Left ventricle myocardium inferior (tissue), 1 donor: Measurements from ENCODE around the gene SNX9. TPM values are rescaled to one million over a fixed set of nuclear protein-coding genes. Genes with fewer than 3 reads are reported as not detected.

Experiments
- DNase-seq: peaks from one replicate; pipeline ENCODE4 v3.0.0-alpha.2; 2020
- H3K27ac ChIP-seq: fragments of 200-600 bp; replicated peaks from 2 replicates; pipeline ENCODE4 v1.8.0; 2021
- H3K27me3 ChIP-seq: fragments of 200-600 bp; 2 replicates; pipeline ENCODE4 v1.8.0; 2021; ENCODE audit warnings: low read depth
- H3K36me3 ChIP-seq: fragments of 200-600 bp; 2 replicates; pipeline ENCODE4 v1.8.0; 2021
- H3K4me1 ChIP-seq: fragments of 200-600 bp; 2 replicates; pipeline ENCODE4 v1.8.0; 2021
- H3K4me3 ChIP-seq: fragments of 200-600 bp; 2 replicates; pipeline ENCODE4 v1.8.0; 2021; ENCODE audit warnings: mild to moderate bottlenecking, moderate library complexity
- H3K9me3 ChIP-seq: fragments of 200-600 bp; replicated peaks from 2 replicates; pipeline ENCODE4 v1.8.0; 2021
- intact Hi-C: fragments of 100-400 bp; cut with micrococcal nuclease; formaldehyde crosslinking; loops from one replicate; pipeline ENCODE4 v1.11.0; 2022
- total RNA-seq: library from RNA; stranded (reverse); fragmentation: NEBNext Ultra II Directional; extraction: Animal tissue kit (Norgen Biotek cat#: 25700); gene quantifications from one replicate; pipeline ENCODE4 v1.2.1, GENCODE V29; 2021
- TF ChIP-seq, protein P1 (sequence below): fragments of 200-600 bp; IDR thresholded peaks from 2 replicates; pipeline ENCODE4 v1.8.0; 2021; ENCODE audit warnings: antibody characterized with exemption, mild to moderate bottlenecking, borderline replicate concordance
- donor health status: DM: no; HTN: yes; CAD: no; lungs with severe emphysema.

SNX9 gene
- total RNA-seq, 1 donor from 2014 or later = 31.9 TPM

DNA sequence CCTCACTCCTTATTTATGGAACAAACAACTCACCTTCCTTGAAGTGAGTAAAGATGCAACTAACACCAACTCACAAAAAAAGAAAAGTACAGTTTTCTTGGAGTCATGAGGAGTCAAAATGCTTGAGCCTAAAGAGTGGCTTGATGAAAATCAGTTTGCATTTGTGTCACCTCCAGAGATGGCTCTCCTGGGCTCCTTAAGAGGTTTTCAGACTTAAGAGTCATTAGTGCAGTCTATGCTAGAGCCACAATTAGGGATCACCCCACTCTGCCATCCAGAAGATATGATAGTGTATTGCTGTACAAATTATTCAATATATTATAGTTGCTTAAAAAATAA, 11.9 kb upstream of the SNX9 start:
- peaks cover 17% of the 10 kb centered on the region for H3K9me3 ChIP-seq
- H3K27ac ChIP-seq = no peak overlapping the region
- intact Hi-C loops = no loop called here
- TF ChIP-seq, protein P1, sequence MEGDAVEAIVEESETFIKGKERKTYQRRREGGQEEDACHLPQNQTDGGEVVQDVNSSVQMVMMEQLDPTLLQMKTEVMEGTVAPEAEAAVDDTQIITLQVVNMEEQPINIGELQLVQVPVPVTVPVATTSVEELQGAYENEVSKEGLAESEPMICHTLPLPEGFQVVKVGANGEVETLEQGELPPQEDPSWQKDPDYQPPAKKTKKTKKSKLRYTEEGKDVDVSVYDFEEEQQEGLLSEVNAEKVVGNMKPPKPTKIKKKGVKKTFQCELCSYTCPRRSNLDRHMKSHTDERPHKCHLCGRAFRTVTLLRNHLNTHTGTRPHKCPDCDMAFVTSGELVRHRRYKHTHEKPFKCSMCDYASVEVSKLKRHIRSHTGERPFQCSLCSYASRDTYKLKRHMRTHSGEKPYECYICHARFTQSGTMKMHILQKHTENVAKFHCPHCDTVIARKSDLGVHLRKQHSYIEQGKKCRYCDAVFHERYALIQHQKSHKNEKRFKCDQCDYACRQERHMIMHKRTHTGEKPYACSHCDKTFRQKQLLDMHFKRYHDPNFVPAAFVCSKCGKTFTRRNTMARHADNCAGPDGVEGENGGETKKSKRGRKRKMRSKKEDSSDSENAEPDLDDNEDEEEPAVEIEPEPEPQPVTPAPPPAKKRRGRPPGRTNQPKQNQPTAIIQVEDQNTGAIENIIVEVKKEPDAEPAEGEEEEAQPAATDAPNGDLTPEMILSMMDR = no peak
- H3K36me3 ChIP-seq = no peaks in the 10 kb centered on the region
- no peak overlapping the region for H3K4me3 ChIP-seq
- DNase-seq = no peak
- H3K4me1 ChIP-seq = peaks cover 30% of the 10 kb centered on the region
- no peaks in the 10 kb centered on the region for H3K27me3 ChIP-seq

DNA sequence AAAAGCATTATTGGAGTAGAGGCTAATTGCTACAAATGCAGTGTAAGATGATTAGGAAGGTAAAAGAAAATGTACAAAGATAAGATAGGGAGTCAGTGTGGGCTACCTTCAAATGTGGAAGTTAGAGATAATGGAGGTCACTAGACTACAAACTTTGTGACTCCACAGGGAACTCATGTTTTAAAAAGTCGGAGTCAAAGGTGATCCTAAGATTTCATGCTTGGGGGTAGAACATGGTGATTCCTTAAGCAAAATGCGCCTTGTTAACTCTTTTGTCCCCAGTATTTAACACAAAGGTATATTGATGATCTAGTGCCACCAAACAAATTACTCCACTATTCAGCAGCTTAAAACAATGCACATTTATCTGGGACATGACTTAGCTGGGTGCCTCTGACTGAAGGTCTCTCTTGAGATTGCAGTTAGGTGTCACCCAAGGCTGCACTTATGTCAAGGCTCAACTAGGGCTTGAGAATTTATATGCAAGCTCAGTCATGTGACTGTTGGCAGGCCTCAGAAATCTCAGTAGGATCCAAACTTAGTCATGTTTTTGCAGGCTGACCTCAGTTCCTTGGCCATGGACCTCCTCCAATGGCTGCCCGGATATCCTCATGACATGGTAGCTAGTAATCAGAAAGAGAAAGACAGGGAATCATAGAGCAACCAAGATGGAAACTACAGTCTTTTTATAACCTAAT, 11.4 kb upstream of the SNX9 start:
- Histone ChIP-seq H3K27ac (no peak overlapping the region), H3K36me3 (no peaks in the 10 kb centered on the region), H3K4me3 (no peak overlapping the region), H3K4me1 (peaks cover 30% of the 10 kb centered on the region), H3K27me3 (no peaks in the 10 kb centered on the region), H3K9me3 (peaks cover 17% of the 10 kb centered on the region)
- TF ChIP-seq, protein P1 = no peak
- DNase-seq = no peak
- intact Hi-C loops = no loop called here

DNA sequence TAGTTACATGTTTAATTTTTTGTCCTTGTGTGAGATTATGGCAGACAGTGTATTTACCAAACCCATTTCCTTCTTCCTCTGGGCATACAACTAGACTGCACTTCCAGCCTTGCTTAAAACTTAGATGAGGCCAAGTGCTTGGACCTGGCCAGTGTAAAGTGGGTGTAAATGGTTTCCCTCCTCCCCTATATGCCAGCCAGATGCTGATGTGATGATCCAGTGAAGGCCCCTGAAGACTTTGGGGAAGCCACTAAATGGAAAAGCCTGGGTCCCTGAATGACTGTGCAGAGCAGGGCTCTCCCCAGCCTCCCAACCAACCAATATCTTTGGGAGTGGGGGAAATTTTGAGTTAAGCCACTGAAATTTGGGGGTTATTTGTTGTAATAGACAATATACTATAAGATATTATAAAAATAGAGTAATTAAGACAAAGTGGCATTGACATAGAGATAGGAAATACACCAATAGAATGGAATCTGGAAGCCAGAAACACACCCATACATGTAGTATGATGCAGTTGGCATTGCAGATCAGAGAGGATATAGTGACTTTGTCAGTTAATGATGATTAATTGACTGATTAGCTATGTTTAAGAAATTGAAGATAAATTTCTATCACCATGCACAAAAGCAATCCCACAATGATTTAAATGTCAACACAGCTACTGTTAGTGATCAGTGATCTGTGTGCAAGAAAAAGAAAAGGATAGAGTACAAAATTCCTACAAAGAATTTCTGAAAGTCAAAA, 10.4 kb upstream of the SNX9 start:
- H3K27me3 ChIP-seq = no peaks in the 10 kb centered on the region
- peaks cover 30% of the 10 kb centered on the region for H3K4me1 ChIP-seq
- TF ChIP-seq, protein P1 = no peak
- no peak overlapping the region for H3K4me3 ChIP-seq
- H3K27ac ChIP-seq = peak overlapping the region; percentile 80
- intact Hi-C loops = no loop called here
- H3K9me3 ChIP-seq = peaks cover 17% of the 10 kb centered on the region
- H3K36me3 ChIP-seq = no peaks in the 10 kb centered on the region
- no peak for DNase-seq

DNA sequence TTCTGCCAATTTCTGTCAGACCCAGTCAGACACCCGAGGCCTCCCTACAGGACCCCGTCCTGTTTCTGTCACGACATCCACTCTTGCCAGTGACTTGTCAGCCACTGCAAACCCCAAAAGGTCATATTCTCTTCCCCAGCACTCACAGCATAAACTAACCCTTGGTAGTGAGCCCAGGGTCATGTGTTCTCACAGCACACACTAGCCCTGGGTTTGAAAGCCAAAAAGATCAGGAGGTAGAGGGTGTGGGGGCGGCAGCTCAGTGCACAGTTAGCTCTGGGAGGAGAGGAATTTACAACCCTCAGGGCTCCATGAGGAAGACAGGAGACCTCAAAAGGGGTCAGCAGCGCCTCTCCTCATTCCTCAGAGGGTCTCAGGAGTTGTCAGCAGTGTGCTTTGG, 9.9 kb upstream of the SNX9 start:
- intact Hi-C loops = no loop called here
- DNase-seq = peak; percentile 29
- H3K4me3 ChIP-seq = no peak overlapping the region
- TF ChIP-seq, protein P1 = no peak
- no peaks in the 10 kb centered on the region for H3K36me3 ChIP-seq
- H3K4me1 ChIP-seq = peaks cover 30% of the 10 kb centered on the region
- H3K9me3 ChIP-seq = peaks cover 11% of the 10 kb centered on the region
- H3K27ac ChIP-seq = peak overlapping the region; percentile 80
- H3K27me3 ChIP-seq = no peaks in the 10 kb centered on the region

DNA sequence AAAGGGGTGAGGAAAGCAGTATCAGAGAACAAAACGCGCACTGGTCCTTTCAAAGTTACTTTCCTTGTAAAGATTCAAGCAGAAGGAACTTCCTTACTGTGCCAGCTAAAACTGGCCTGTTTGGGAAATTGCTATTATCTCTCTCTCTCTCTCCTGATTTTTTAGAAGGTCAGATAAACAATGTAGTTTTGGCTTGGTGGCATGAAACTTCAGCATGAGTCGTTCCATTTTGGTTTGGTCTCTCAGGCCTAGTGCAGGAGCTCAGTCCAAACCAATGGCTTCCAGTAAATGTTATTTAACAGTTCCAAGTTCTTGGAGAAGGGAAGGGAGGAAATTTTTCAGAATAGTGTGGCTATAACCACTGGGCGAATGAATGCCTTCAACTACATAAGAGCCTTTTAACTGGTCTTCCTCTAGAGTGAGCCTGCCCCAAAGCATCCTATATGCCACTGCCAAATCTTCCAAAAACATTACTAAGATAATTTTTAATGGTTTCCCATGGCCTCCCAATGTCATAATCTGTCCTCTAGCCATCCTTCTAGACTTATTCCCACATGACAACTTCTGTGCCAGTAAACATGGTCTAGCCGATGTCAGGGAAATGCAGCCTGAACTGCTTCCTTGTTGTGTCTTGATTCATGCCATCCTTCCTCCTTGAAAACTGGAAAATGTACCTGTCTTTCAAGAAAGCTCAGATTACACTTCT, 9.1 kb upstream of the SNX9 start:
- intact Hi-C loops = no loop called here
- Histone ChIP-seq H3K36me3 (no peaks in the 10 kb centered on the region), H3K27me3 (no peaks in the 10 kb centered on the region), H3K4me1 (peaks cover 30% of the 10 kb centered on the region), H3K4me3 (no peak overlapping the region), H3K9me3 (peaks cover 4% of the 10 kb centered on the region), H3K27ac (peak overlapping the region; percentile 80)
- TF ChIP-seq, protein P1 = no peak
- no peak for DNase-seq
